ENCODE data around the gene RHBDL3.
A peak's percentile ranks its signal among the peaks of the same experiment; 100 is the strongest.

Gene RHBDL3

DNA sequence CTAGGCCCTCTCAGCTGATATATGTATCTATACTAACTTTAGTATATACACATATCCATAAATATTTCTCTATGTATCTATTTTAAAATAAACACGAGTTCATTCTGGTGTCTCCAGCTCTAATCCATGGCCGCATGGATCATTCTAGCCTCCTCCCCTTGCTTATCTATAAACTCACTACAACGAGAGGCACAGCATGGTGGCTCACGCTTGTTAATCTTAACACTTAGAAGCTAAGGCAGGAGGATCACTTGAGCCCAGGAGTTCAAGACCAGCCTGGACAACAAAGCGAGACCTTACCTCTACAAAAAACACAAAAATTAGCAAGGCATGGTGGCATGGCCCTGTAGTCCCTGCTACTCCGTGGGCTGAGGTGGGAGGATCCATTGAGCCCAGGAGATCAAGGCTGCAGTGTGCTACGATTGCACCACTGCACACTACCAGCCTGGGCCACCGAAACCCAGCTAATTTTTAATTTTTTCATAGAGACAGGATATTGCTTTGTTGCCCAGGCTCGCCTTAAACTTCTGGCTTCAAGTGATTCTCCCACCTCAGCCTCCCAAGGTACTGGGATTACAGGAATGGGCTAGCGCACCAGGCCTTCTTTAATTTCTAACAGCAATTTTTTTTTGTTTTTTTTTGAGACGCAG is 80.4 kb downstream of the RHBDL3 start:
- Histone ChIP-seq H3K4me3 (ENCODE audit: low read depth, low read length) (no peak overlapping the region), H2BK5ac (ENCODE audit: low read depth, low read length, poor library complexity) (no peak overlapping the region), H2AFZ (ENCODE audit: insufficient read depth, low read length, poor library complexity) (no peak overlapping the region), H2BK12ac (ENCODE audit: low read length) (no peak overlapping the region), H4K12ac (ENCODE audit: low read depth, low read length) (no peak overlapping the region), H3K4me1 (ENCODE audit: control insufficient read depth in 1 of 2, insufficient read depth in 2 of 2, low read length in 2 of 2) (peaks cover 5 to 8% of the 10 kb centered on the region in 2 experiments), H3K27me3 (ENCODE audit: insufficient read depth, low read length) (no peaks in the 10 kb centered on the region), H4K8ac (ENCODE audit: low read depth, low read length) (no peak overlapping the region), H3K79me1 (ENCODE audit: low read length) (peaks cover 10% of the 10 kb centered on the region), H3K4ac (ENCODE audit: low read depth, low read length) (no peak overlapping the region), H3K36me3 (ENCODE audit: control insufficient read depth in 1 of 2, insufficient read depth in 2 of 2, low read length in 2 of 2) (no peaks in the 10 kb centered on the region), H3K27ac (ENCODE audit: low read depth, low read length) (no peak overlapping the region), H3K14ac (ENCODE audit: low read length) (no peak overlapping the region), H3K4me2 (ENCODE audit: low read length) (no peak overlapping the region), H2AK5ac (ENCODE audit: low read length) (no peak overlapping the region), H3K79me2 (ENCODE audit: control insufficient read depth, insufficient read depth, low read length, poor library complexity) (peaks cover 9% of the 10 kb centered on the region), H3K18ac (ENCODE audit: low read length) (no peak overlapping the region), H2BK120ac (ENCODE audit: insufficient read depth, low read length, poor library complexity) (no peak overlapping the region), H3K9me3 (ENCODE audit: insufficient read depth, low read depth, low read length) (no peaks in the 10 kb centered on the region), H3K9ac (ENCODE audit: low read length) (no peak overlapping the region), H4K91ac (ENCODE audit: low read depth, low read length) (no peak overlapping the region), H3K23ac (ENCODE audit: low read length) (no peak overlapping the region)
- no CpG with 5 or more reads among the region's 11 CpGs for WGBS (ENCODE audit: extremely low coverage, insufficient coverage, insufficient read length)
- DNase-seq, result no peak

DNA sequence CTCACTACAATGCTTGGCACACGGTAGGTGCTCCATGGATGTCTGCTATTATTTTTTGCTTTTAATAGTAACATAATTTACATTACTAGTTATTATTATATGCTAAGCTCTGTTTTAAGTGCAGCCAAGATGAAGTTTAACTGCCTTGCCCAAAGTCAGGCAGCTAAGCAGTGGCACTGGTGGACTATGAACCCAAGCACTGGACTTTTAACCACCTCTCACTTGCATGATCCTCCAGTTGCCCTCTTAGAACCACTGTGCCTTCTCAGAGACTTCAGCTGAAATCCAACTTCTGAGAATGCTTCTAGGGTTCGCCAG is 82.8 kb downstream of the RHBDL3 start:
- no peak overlapping the region for H3K18ac ChIP-seq (ENCODE audit: low read length)
- H3K27ac ChIP-seq (ENCODE audit: low read depth, low read length), result no peak overlapping the region
- H4K12ac ChIP-seq (ENCODE audit: low read depth, low read length), result no peak overlapping the region
- H3K9ac ChIP-seq (ENCODE audit: low read length), result no peak overlapping the region
- no peak overlapping the region for H3K4me3 ChIP-seq (ENCODE audit: low read depth, low read length)
- no peak overlapping the region for H3K4ac ChIP-seq (ENCODE audit: low read depth, low read length)
- peaks cover 3 to 6% of the 10 kb centered on the region in 2 experiments for H3K4me1 ChIP-seq (ENCODE audit: control insufficient read depth in 1 of 2, insufficient read depth in 2 of 2, low read length in 2 of 2)
- H2AK5ac ChIP-seq (ENCODE audit: low read length), result no peak overlapping the region
- H2AFZ ChIP-seq (ENCODE audit: insufficient read depth, low read length, poor library complexity), result no peak overlapping the region
- WGBS (ENCODE audit: extremely low coverage, insufficient coverage, insufficient read length), result no CpG with 5 or more reads among the region's 2 CpGs
- H3K27me3 ChIP-seq (ENCODE audit: insufficient read depth, low read length), result no peaks in the 10 kb centered on the region
- H3K23ac ChIP-seq (ENCODE audit: low read length), result no peak overlapping the region
- no peak overlapping the region for H2BK5ac ChIP-seq (ENCODE audit: low read depth, low read length, poor library complexity)
- peaks cover 8% of the 10 kb centered on the region for H3K79me1 ChIP-seq (ENCODE audit: low read length)
- peaks cover 5 to 10% of the 10 kb centered on the region in 2 experiments for H3K36me3 ChIP-seq (ENCODE audit: control insufficient read depth in 1 of 2, insufficient read depth in 2 of 2, low read length in 2 of 2)
- H2BK12ac ChIP-seq (ENCODE audit: low read length), result no peak overlapping the region
- no peaks in the 10 kb centered on the region for H3K9me3 ChIP-seq (ENCODE audit: insufficient read depth, low read depth, low read length)
- H4K8ac ChIP-seq (ENCODE audit: low read depth, low read length), result no peak overlapping the region
- H3K4me2 ChIP-seq (ENCODE audit: low read length), result no peak overlapping the region
- no peak overlapping the region for H4K91ac ChIP-seq (ENCODE audit: low read depth, low read length)
- no peak overlapping the region for H3K14ac ChIP-seq (ENCODE audit: low read length)
- peaks cover 15% of the 10 kb centered on the region for H3K79me2 ChIP-seq (ENCODE audit: control insufficient read depth, insufficient read depth, low read length, poor library complexity)
- no peak for DNase-seq
- no peak overlapping the region for H2BK120ac ChIP-seq (ENCODE audit: insufficient read depth, low read length, poor library complexity)

DNA sequence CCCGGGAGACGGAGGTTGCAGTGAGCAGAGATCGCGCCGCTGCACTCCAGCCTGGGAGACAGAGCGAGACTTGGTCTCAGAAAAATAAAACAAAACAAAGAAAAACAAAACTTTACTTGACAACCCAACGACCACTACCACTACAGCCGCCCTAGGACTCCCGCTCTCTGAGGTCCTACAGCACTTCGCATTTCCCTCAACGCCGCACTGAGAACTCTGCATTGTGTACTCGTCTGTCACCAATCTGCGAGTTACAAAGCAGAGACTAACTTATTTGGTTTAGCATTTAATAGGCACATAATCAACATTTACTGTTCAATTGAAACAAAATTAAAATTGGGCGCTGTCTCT is 83.8 kb downstream of the RHBDL3 start:
- peak overlapping the region; percentile 79 for H3K9ac ChIP-seq (ENCODE audit: low read length)
- H3K4me2 ChIP-seq (ENCODE audit: low read length), result peak overlapping the region; percentile 78
- H3K79me1 ChIP-seq (ENCODE audit: low read length), result peaks cover 8% of the 10 kb centered on the region
- DNase-seq, result peak in 1 of 2 donors; percentile 57
- H3K9me3 ChIP-seq (ENCODE audit: insufficient read depth, low read depth, low read length), result no peaks in the 10 kb centered on the region
- whole genome bisulfite sequencing (ENCODE audit: extremely low coverage, insufficient coverage, insufficient read length), result no CpG with 5 or more reads among the region's 15 CpGs
- no peaks in the 10 kb centered on the region for H3K27me3 ChIP-seq (ENCODE audit: insufficient read depth, low read length)
- no peak overlapping the region for H2BK12ac ChIP-seq (ENCODE audit: low read length)
- H3K4me1 ChIP-seq (ENCODE audit: control insufficient read depth in 1 of 2, insufficient read depth in 2 of 2, low read length in 2 of 2), result peaks cover 3 to 6% of the 10 kb centered on the region in 2 experiments
- peak overlapping the region; percentile 93 for H4K91ac ChIP-seq (ENCODE audit: low read depth, low read length)
- peaks cover 18% of the 10 kb centered on the region for H3K79me2 ChIP-seq (ENCODE audit: control insufficient read depth, insufficient read depth, low read length, poor library complexity)
- H2AK5ac ChIP-seq (ENCODE audit: low read length), result peak overlapping the region; percentile 63
- peak overlapping the region; percentile 38 for H2BK5ac ChIP-seq (ENCODE audit: low read depth, low read length, poor library complexity)
- H2BK120ac ChIP-seq (ENCODE audit: insufficient read depth, low read length, poor library complexity), result no peak overlapping the region
- H3K18ac ChIP-seq (ENCODE audit: low read length), result peak overlapping the region; percentile 64
- H3K27ac ChIP-seq (ENCODE audit: low read depth, low read length), result peak overlapping the region; percentile 50
- peak overlapping the region; percentile 69 for H3K4ac ChIP-seq (ENCODE audit: low read depth, low read length)
- H3K14ac ChIP-seq (ENCODE audit: low read length), result peak overlapping the region; percentile 71
- H3K23ac ChIP-seq (ENCODE audit: low read length), result no peak overlapping the region
- H2AFZ ChIP-seq (ENCODE audit: insufficient read depth, low read length, poor library complexity), result no peak overlapping the region
- peak overlapping the region; percentile 90 for H4K8ac ChIP-seq (ENCODE audit: low read depth, low read length)
- H4K12ac ChIP-seq (ENCODE audit: low read depth, low read length), result peak overlapping the region; percentile 67
- H3K36me3 ChIP-seq (ENCODE audit: control insufficient read depth in 1 of 2, insufficient read depth in 2 of 2, low read length in 2 of 2), result peaks cover 11 to 15% of the 10 kb centered on the region in 2 experiments
- H3K4me3 ChIP-seq (ENCODE audit: low read depth, low read length), result peak overlapping the region; percentile 73

DNA sequence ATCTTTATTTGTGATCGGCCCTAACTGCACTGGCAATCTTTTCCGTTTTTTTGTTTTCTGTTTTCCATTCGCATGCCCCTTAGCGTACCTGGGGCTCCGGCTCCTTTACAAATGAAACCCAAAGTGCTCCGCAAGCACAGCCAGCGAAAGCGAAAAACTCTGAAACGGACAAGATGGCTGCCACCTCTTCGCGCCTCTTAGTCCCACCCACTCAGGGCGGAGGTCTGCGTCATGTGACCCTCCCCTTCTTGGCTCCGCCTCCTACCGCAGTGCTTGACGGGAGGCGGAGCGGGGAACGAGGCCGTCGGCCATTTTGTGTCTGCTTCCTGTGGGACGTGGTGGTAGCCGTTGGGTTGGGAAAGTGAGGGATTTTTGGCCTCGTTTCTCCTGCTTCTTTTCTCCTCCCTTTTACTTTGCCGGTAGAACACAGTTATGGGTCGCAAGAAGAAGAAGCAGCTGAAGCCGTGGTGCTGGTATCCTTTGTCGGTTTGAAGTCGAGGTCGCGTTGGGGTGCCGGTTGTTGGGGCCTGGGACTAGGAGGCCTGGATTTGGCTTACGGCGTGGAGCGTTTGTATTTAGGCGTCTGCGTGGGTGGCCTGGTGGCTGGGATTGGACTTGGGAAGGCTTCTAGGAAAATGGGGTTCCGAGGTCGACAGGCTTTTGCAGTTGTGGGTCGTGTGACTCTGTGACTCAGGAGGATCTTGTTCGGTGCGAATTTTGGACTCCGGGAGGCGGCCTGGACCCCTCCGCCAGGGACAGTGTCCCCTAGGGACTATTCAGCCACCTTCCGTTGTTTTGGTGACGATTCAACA is 84.4 kb downstream of the RHBDL3 start, which contains the start of gene ZNF207:
TSS of gene ZNF207 (plus strand) at position 304 of the 812 bp plus-strand sequence. CDS start at position 433, 129 bp downstream.
- Histone ChIP-seq H2BK12ac (ENCODE audit: low read length) (no peak within 1 kb of the TSS), H3K36me3 (ENCODE audit: control insufficient read depth in 1 of 2, insufficient read depth in 2 of 2, low read length in 2 of 2) (peaks cover 17 to 21% of the 10 kb centered on the region in 2 experiments), H3K18ac (ENCODE audit: low read length) (peak within 1 kb of the TSS; percentile 94), H3K79me2 (ENCODE audit: control insufficient read depth, insufficient read depth, low read length, poor library complexity) (peaks cover 23% of the 10 kb centered on the region), H3K4me3 (ENCODE audit: low read depth, low read length) (peak within 1 kb of the TSS; percentile 90), H3K9me3 (ENCODE audit: insufficient read depth, low read depth, low read length) (no peaks in the 10 kb centered on the region), H2AK5ac (ENCODE audit: low read length) (peak within 1 kb of the TSS; percentile 97), H3K14ac (ENCODE audit: low read length) (peak within 1 kb of the TSS; percentile 99), H4K8ac (ENCODE audit: low read depth, low read length) (peak within 1 kb of the TSS; percentile 90), H3K4me2 (ENCODE audit: low read length) (peak within 1 kb of the TSS; percentile 78), H3K79me1 (ENCODE audit: low read length) (peaks cover 8% of the 10 kb centered on the region), H3K23ac (ENCODE audit: low read length) (no peak within 1 kb of the TSS), H4K91ac (ENCODE audit: low read depth, low read length) (peak within 1 kb of the TSS; percentile 93), H3K4me1 (ENCODE audit: control insufficient read depth in 1 of 2, insufficient read depth in 2 of 2, low read length in 2 of 2) (peaks cover 3 to 6% of the 10 kb centered on the region in 2 experiments), H3K4ac (ENCODE audit: low read depth, low read length) (peak within 1 kb of the TSS; percentile 100), H3K27me3 (ENCODE audit: insufficient read depth, low read length) (no peaks in the 10 kb centered on the region), H4K12ac (ENCODE audit: low read depth, low read length) (peak within 1 kb of the TSS; percentile 67), H3K27ac (ENCODE audit: low read depth, low read length) (peak within 1 kb of the TSS; percentile 86), H2BK120ac (ENCODE audit: insufficient read depth, low read length, poor library complexity) (peak within 1 kb of the TSS; percentile 87), H2BK5ac (ENCODE audit: low read depth, low read length, poor library complexity) (peak within 1 kb of the TSS; percentile 84), H3K9ac (ENCODE audit: low read length) (peak within 1 kb of the TSS; percentile 98), H2AFZ (ENCODE audit: insufficient read depth, low read length, poor library complexity) (peak within 1 kb of the TSS; percentile 89)
- DNase-seq, result peak; percentile 98 to 99
- WGBS (ENCODE audit: extremely low coverage, insufficient coverage, insufficient read length), result no CpG with 5 or more reads among the region's 47 CpGs

Measured in trophoblast cell (in vitro differentiated cells and primary cell).